NCI-H2081 (cell line): ENCODE data around the gene FGF7.
"Not testable (repeated sequence)": the region's sequence is repeated elsewhere in the genome, so short reads cannot be mapped to it uniquely, and the experiment has no call there.

Source experiments
- DNase-seq, 2 experiments: peaks; one replicate each; lab custom pipeline; 2025; lab: John Stamatoyannopoulos, UW

FGF7 gene

DNA sequence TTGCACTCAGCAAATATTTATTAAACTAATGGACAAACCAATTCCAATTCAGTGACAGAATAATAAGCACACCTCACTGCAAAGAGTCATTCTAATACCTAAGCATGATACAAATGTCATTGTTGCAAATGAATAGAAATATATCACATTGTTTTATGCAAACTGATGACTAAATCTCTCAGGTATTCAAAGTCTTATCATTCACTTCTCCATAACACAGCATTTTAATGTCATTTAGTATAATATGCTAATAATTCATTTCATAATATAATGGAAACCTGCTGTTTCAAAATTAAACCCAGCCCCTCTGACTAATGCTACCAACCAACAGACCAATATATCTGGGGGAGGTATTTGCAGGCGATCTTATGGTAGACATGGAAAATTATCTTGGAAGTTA is 71.8 kb downstream of the FGF7 start:
- DNase-seq = no peak

DNA sequence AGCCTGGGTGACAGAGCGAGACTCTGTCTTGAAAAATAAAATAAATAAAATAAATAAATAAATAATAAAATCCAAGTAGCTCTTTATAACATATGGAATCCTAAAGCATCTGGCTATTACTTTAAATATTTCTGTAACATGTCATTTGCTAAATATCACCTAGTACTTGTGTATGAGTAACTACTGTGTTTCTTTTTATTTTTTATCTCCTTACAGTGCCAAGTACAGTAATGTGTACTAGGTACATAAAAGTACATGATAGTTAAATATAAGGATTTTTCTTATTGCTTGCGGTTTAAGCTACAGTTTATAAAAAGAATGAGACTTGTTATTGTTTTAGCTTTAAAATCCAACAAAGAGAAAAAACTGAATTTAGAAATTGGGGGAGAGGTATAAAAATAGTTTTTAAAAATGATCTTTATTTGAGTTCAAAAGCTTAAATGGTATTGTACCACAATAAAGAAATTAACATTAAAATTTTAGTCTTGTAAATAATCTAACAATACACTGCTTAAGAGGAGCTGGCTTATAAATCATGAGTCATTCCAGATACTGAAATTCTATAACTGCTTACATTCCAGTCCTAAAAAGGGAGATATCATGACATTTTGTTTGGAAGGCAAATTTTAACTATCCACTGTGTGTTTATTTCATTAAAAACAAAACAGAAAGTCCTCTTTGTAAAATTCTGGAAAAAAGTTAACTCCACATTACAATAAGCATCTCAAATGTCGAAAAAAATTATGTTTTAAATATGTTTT is 73.1 kb downstream of the FGF7 start:
- no peak for DNase-seq

DNA sequence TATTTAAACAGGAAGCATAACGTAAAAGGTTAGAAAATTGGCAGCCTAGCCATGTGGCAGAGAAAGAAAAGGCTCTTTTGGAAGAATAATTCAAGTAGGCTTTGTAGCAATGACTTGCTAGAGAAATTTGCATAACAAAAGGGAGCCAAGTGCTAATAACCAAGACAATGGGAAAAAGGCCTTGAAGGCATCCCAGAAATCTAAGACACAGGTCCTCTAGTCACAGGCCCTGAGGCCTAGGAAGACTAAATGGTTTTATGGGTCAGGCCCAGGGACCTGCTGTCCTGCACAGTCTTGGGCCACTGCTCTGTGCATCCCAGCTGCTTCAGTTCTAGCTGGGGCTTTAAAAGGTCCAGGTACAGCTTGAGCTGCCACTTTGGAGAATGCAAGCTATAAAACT is 78.5 kb downstream of the FGF7 start:
- DNase-seq = no peak

DNA sequence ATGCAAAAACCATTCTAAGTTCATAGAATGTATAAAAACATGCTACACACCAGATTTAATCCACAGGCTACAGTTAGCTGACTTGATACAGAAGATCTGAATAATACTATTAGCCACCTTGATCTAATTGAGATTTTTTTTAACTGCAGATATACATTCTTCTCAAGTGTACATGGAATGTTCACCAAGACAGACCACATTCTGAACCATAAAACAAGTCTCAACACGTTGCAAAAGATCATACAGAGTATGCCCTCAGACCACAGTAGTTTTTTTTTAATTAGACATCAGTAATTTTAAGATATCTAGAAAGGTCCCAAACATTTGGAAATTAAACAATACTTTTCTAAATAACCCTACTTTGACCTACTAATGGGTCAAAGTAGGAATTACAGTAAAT is 83.3 kb downstream of the FGF7 start:
- DNase-seq = no peak

DNA sequence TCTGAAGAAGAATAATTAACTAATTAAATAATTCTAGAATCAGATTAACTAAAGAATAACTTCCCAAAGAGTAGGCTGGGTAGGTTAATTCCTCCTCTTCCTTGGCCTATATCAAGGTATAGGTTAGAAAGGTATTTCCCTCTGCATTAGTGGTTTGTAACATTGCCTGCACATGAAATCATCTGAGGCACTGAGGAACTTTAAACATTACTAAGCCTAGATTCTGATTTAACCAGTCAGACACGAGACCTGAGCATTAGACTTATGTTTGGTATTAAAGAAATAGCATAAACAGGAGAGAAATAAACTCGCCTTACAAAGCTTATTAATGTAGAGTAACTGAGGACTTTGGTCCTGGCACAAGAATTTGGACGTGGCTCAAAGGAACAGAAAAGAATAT is 84.2 kb downstream of the FGF7 start:
- DNase-seq = no peak

DNA sequence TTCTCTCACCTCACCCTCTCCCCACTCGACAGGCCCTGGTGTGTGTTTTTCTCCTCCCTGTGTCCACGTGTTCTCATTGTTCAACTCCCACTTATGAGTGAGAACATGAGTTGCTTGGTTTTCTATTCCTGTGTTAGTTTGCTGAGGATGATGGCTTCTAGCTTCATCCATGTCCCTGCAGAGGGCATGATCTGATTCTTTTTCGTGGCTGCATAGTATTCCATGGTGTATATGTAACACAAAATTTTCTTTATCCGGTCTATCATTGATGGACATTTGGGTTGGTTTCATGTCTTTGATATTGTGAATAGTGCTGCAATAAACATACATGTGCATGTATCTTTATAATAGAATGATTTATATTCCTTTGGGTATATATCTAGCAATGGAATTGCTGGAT is 89.7 kb downstream of the FGF7 start:
- not testable (repeated sequence) for DNase-seq

DNA sequence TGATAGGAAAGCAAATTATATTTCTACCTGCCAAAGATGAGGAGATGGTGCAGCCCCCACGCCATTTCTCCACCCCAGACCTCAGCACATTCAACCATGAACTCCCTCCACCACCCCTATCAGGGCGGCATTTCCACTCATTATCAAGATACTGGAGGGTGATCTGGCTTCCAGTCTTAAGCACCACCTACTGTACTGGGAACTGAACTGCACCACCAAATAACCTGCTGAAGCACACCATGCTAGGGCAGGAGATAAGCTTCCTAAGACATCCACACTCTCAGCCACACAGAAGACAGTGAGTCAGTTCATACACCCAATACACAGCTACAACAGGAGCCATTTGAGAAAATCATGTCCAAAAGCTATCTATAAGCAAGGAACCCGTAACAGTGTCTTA is 98.8 kb downstream of the FGF7 start:
- no peak for DNase-seq

DNA sequence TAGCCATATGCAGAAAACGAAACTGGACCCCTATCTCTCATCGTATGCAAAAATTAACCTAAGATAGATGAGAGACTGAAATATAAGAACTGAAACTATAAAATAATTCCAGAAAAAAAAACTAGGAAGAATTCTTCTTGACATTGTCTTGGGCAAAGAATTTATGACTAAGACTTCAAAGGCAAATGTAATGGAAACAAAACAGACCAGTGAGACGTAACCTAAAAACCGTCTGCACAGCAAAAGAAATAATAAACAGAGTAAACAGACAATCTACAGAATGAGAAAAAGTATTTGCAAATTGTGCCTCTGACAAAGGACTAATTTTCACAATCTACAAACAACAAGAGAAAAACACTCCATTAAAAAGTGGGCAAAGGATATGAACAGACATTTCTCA is 105.2 kb downstream of the FGF7 start:
- no peak for DNase-seq

DNA sequence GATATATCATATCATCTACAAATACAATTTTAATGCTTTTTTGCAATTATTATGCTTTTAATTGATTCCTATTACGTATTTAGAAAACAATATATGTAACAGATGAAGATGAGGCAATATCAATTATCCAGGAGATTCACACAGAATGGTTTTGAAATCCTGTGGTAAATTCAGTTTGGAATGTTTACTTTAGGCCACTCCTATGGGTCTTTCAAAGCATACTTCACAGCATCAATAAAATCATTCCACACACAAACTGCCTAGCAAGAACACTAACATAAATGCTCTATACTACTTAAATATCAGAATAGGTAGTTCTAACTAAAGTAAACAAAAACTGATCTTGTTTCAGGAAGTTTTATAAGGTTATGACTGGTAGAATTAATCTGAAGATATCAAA is 107.0 kb downstream of the FGF7 start:
- DNase-seq = no peak
